Lung (tissue), 12 donors: Measurements from ENCODE around the gene TMOD4. TPM values are rescaled to one million over a fixed set of nuclear protein-coding genes. Genes with fewer than 3 reads are reported as not detected.
"Not testable (repeated sequence)": the region's sequence is repeated elsewhere in the genome, so short reads cannot be mapped to it uniquely, and the experiment has no call there.

Experiments used
- ATAC-seq: fragments of 200-7000 bp; cut with Tn5 transposase; one replicate; pipeline ENCODE4 v1.9.1; 2020; ENCODE audit warnings: moderate number of reproducible peaks; ENCODE audit not compliant: insufficient read depth, low FRiP score
- DNase-seq, 3 donors: peaks; one replicate each; pipeline ENCODE4 v3.0.0-alpha.2; 2013 to 2017
- H3K27ac ChIP-seq, 2 donors: one replicate each; pipeline ENCODE4 v1.5.1; 2013; ENCODE audit warnings: mild to moderate bottlenecking in 2 of 2, moderate library complexity in 2 of 2, control low read depth in 1 of 2, inconsistent platforms in 1 of 2, low read depth in 1 of 2, low read length in 1 of 2
- H3K27me3 ChIP-seq, 3 donors: one replicate each; pipeline ENCODE4 v1.5.1; 2013; ENCODE audit warnings: low read length in 2 of 3; ENCODE audit not compliant: control insufficient read depth in 3 of 3, insufficient read depth in 3 of 3
- H3K36me3 ChIP-seq, 4 donors: one replicate each; pipeline ENCODE4 v1.5.1; 2013; ENCODE audit warnings: low read length in 4 of 4, mild to moderate bottlenecking in 1 of 4, moderate library complexity in 1 of 4; ENCODE audit not compliant: control insufficient read depth in 4 of 4, insufficient read depth in 4 of 4
- H3K4me1 ChIP-seq, 5 donors: one replicate each; pipeline ENCODE4 v1.5.1; 2013; ENCODE audit warnings: low read length in 5 of 5, mild to moderate bottlenecking in 2 of 5, moderate library complexity in 1 of 5; ENCODE audit not compliant: control insufficient read depth in 5 of 5, insufficient read depth in 5 of 5
- H3K4me3 ChIP-seq: one replicate; pipeline ENCODE4 v1.5.1; 2013; ENCODE audit warnings: mild to moderate bottlenecking, control low read depth, moderate library complexity
- H3K9ac ChIP-seq, 2 donors: one replicate each; pipeline ENCODE4 v1.5.1; 2013; ENCODE audit warnings: low read length in 2 of 2, control low read depth in 1 of 2; ENCODE audit not compliant: insufficient read depth in 1 of 2
- H3K9me3 ChIP-seq, 4 donors: one replicate each; pipeline ENCODE4 v1.5.1; 2013; ENCODE audit warnings: low read length in 3 of 4, mild to moderate bottlenecking in 1 of 4, moderate library complexity in 1 of 4; ENCODE audit not compliant: control insufficient read depth in 4 of 4, insufficient read depth in 3 of 4
- CTCF ChIP-seq: IDR thresholded peaks from 2 replicates; pipeline ENCODE4 v1.5.1; 2012; ENCODE audit warnings: mild to moderate bottlenecking; ENCODE audit errors: control extremely low read depth, extremely low read depth
- WGBS, 2 donors: extraction: QIAGEN DNeasy Blood & Tissue Kit; methylation state at CpG; one replicate each; pipeline ENCODE4 v1.1.7; 2013; 5-methylcytosine and 5-hydroxymethylcytosine counted together
- polyA plus RNA-seq, 2 donors: library from polyadenylated mRNA; stranded (reverse); fragments of 200-250 nt; gene quantifications; one replicate each; pipeline ENCODE4 v1.2.1, GENCODE V29; 2013
- total RNA-seq, 2 donors: library from RNA; depleted of rRNA in 1 of 2; stranded (reverse); fragments of >200 nt in 1 of 2; gene quantifications; one replicate each; pipeline ENCODE4 v1.2.1, GENCODE V29; 2014 to 2021
- donor health status: control.
- donor health status: control.
- donor health status: Bipolar disorder and iron deficiency.
- donor health status: healthy.
- donor health status: DM: yes; HTN: yes; CAD: no.

Gene TMOD4
- total and polyA plus RNA-seq, 4 donors: 0.18 to 0.83 (median 0.31) TPM; not detected in 1

- Histone ChIP-seq H3K27ac (no peak overlapping the region), H3K4me3 (no peak overlapping the region), H3K4me1 (peaks cover 0 to 3% (median 0%) of the 10 kb centered on the region in 5 donors), H3K9ac (no peak overlapping the region), H3K9me3 (no peaks in the 10 kb centered on the region), H3K36me3 (peaks cover 0 to 12% (median 8%) of the 10 kb centered on the region in 4 donors), H3K27me3 (no peaks in the 10 kb centered on the region)
- 32 to 50% methylated on average over 2 of the region's 2 CpGs for WGBS, 2 donors
- ATAC-seq (no peak), DNase-seq (no peak)
- no peak for TF ChIP-seq CTCF
Measured at GRCh38 chr1:151213560-151213959, 37.8 kb upstream of the TMOD4 start.

- ATAC-seq: no peak
- DNase-seq: no peak
- Histone ChIP-seq H3K27me3 (no peaks in the 10 kb centered on the region), H3K9ac (no peak overlapping the region), H3K4me1 (peaks cover 0 to 3% (median 0%) of the 10 kb centered on the region in 5 donors), H3K36me3 (peaks cover 5 to 17% (median 11%) of the 10 kb centered on the region in 4 donors), H3K4me3 (no peak overlapping the region), H3K27ac (no peak overlapping the region), H3K9me3 (no peaks in the 10 kb centered on the region)
- WGBS, 2 donors: 84% methylated on average over 15 of the region's 15 CpGs
- TF ChIP-seq CTCF: no peak
Measured at GRCh38 chr1:151211972-151212705, 36.4 kb upstream of the TMOD4 start.

GRCh38 chr1:151210830-151211229, 35.0 kb upstream of the TMOD4 start:
- Histone ChIP-seq H3K27me3 (no peaks in the 10 kb centered on the region), H3K9me3 (no peaks in the 10 kb centered on the region), H3K4me1 (peaks cover 0 to 3% (median 0%) of the 10 kb centered on the region in 5 donors), H3K27ac (no peak overlapping the region), H3K36me3 (peaks cover 5 to 23% (median 14%) of the 10 kb centered on the region in 4 donors), H3K9ac (no peak overlapping the region), H3K4me3 (no peak overlapping the region)
- WGBS, 2 donors: 72 to 90% methylated on average over 1 of the region's 1 CpG
- no peak for DNase-seq
- no peak for TF ChIP-seq CTCF
- no peak for ATAC-seq

GRCh38 chr1:151205381-151205965, 29.7 kb upstream of the TMOD4 start:
- H3K4me3 ChIP-seq, H3K27me3 ChIP-seq, DNase-seq, H3K9me3 ChIP-seq, H3K27ac ChIP-seq, ATAC-seq, H3K9ac ChIP-seq: not testable (repeated sequence)
- WGBS, 2 donors: 94 to 96% methylated on average over 12 of the region's 12 CpGs
- peaks cover 5 to 25% (median 12%) of the 10 kb centered on the region in 4 donors for H3K36me3 ChIP-seq
- H3K4me1 ChIP-seq: peaks cover 0 to 16% (median 1%) of the 10 kb centered on the region in 5 donors
